ENCODE results near the gene GCFC2.
"Not testable (repeated sequence)": the region's sequence is repeated elsewhere in the genome, so short reads cannot be mapped to it uniquely, and the experiment has no call there.

GCFC2 gene

GRCh38 chr2:75710577-75711253 is at the start of gene GCFC2:
GCFC2 (minus strand) TSS chr2:75710915; CDS start chr2:75710855, 60 bp downstream.
- DNase-seq: peak; percentile 74

- no peak for DNase-seq
Measured at GRCh38 chr2:75752828-75753227, 42.1 kb upstream of the GCFC2 start.

- no peak for DNase-seq
Measured at GRCh38 chr2:75751824-75752468, 41.2 kb upstream of the GCFC2 start.

- DNase-seq: no peak
Measured at GRCh38 chr2:75751360-75751759, 40.6 kb upstream of the GCFC2 start.

- DNase-seq: no peak
Measured at GRCh38 chr2:75737961-75738360, 27.2 kb upstream of the GCFC2 start.

GRCh38 chr2:75736276-75736675 is 25.6 kb upstream of the GCFC2 start:
- no peak for DNase-seq

- no peak for DNase-seq
Measured at GRCh38 chr2:75729861-75730260, 19.1 kb upstream of the GCFC2 start.

GRCh38 chr2:75728614-75729419 is 18.1 kb upstream of the GCFC2 start:
- DNase-seq: no peak

- no peak for DNase-seq
Measured at GRCh38 chr2:75722687-75723086, 12.0 kb upstream of the GCFC2 start.

- no peak for DNase-seq
Measured at GRCh38 chr2:75720525-75720924, 9.8 kb upstream of the GCFC2 start.

GRCh38 chr2:75719616-75720015 is 8.9 kb upstream of the GCFC2 start:
- no peak for DNase-seq

GRCh38 chr2:75716406-75716805 is 5.7 kb upstream of the GCFC2 start:
- peak; percentile 2 for DNase-seq

GRCh38 chr2:75711590-75711989 is 875 bp upstream of the GCFC2 start:
- not testable (repeated sequence) for DNase-seq

- DNase-seq: no peak
Measured at GRCh38 chr2:75710220-75710576, 517 bp downstream of the GCFC2 start.

- no peak for DNase-seq
Measured at GRCh38 chr2:75709297-75709696, 1.4 kb downstream of the GCFC2 start.

- no peak for DNase-seq
Measured at GRCh38 chr2:75707901-75708300, 2.8 kb downstream of the GCFC2 start.

GRCh38 chr2:75705921-75706320 is 4.8 kb downstream of the GCFC2 start:
- DNase-seq: no peak

GRCh38 chr2:75703589-75704287 is 7.0 kb downstream of the GCFC2 start:
- DNase-seq: no peak

GRCh38 chr2:75702593-75702992 is 8.1 kb downstream of the GCFC2 start:
- DNase-seq: no peak

- no peak for DNase-seq
Measured at GRCh38 chr2:75698918-75699317, 11.8 kb downstream of the GCFC2 start.

- no peak for DNase-seq
Measured at GRCh38 chr2:75688196-75688595, 22.5 kb downstream of the GCFC2 start.

- DNase-seq: not testable (repeated sequence)
Measured at GRCh38 chr2:75683430-75683829, 27.3 kb downstream of the GCFC2 start.

GRCh38 chr2:75680402-75680801 is 30.3 kb downstream of the GCFC2 start:
- no peak for DNase-seq

Measured in NCI-H446 treated with DMSO at 0.1 percent for 48 hours (cell line).